Measurements from ENCODE around the gene SRXN1.
"Not testable (repeated sequence)": the region's sequence is repeated elsewhere in the genome, so short reads cannot be mapped to it uniquely, and the experiment has no call there.

The SRXN1 gene

DNA sequence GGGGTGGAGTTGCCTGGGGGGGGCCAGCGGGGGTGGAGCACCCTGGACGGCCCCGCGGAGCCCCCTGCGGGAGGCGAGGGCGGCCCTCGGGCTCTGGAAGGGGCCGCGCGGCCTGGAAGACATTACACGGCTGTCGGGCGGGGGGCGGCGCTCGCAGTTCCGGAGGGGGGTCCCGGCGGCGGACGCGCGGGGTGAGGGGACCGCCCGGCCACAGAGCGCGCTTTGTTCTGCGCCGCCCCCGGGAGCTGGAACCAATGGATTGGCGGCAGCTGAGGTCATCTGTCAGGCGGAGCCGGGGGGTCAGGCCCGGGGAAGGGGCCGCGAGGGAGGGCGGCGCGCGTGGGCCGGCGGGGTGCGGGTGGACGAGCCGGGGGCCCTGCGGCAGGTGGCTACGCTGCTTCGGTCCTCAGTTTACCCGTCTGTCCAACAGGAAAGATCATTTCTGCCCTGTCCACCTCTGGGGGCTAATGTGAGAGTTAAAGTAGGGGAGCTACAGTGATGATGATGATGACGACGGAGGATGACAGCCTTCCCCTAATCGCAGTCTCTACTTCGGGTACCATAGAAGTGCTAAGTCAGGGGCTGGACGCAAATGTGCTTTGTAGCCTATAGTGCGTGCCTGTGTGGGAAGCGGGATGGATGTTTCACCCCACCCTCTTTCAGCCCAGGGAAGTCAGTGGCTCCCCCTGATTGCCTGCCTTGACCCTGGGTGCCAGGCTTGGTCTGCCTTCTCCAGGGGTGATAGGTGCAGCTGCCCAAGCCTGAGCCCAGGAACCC is 10.4 kb downstream of the SRXN1 start:
- Histone ChIP-seq H3K4me2 (ENCODE audit: insufficient read depth, low read length) (no peak overlapping the region), H3K9me3 (ENCODE audit: insufficient read depth, low read length, severe bottlenecking) (no peaks in the 10 kb centered on the region), H3K79me2 (ENCODE audit: insufficient read depth, low read length) (no peaks in the 10 kb centered on the region), H3K9ac (ENCODE audit: low read depth, low read length) (no peak overlapping the region), H3K4me3 (ENCODE audit: low read depth in 1 of 2, low read length in 2 of 2) (no peak overlapping the region), H4K20me1 (ENCODE audit: insufficient read depth, low read length) (peaks cover 6% of the 10 kb centered on the region; the same call in 1 of the 2 replicates), H3K4me1 (ENCODE audit: insufficient read depth, low read length) (peaks cover 7% of the 10 kb centered on the region), H2AFZ (ENCODE audit: low read depth, low read length) (no peak overlapping the region), H3K27me3 (ENCODE audit: insufficient read depth, low read length, poor library complexity) (no peaks in the 10 kb centered on the region), H3K36me3 (ENCODE audit: insufficient read depth, low read length) (no peaks in the 10 kb centered on the region), H3K27ac (ENCODE audit: low read length) (no peak overlapping the region)
- DNase-seq (no peak), ATAC-seq (ENCODE audit: insufficient read depth, low read depth) (no peak)
- TF ChIP-seq EZH2 (IDR thresholded peaks at IDR 0.05; ENCODE audit: borderline replicate concordance, low read depth, low read length, severe bottlenecking): no peak
- TF ChIP-seq, protein P1, sequence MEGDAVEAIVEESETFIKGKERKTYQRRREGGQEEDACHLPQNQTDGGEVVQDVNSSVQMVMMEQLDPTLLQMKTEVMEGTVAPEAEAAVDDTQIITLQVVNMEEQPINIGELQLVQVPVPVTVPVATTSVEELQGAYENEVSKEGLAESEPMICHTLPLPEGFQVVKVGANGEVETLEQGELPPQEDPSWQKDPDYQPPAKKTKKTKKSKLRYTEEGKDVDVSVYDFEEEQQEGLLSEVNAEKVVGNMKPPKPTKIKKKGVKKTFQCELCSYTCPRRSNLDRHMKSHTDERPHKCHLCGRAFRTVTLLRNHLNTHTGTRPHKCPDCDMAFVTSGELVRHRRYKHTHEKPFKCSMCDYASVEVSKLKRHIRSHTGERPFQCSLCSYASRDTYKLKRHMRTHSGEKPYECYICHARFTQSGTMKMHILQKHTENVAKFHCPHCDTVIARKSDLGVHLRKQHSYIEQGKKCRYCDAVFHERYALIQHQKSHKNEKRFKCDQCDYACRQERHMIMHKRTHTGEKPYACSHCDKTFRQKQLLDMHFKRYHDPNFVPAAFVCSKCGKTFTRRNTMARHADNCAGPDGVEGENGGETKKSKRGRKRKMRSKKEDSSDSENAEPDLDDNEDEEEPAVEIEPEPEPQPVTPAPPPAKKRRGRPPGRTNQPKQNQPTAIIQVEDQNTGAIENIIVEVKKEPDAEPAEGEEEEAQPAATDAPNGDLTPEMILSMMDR (IDR thresholded peaks at IDR 0.05; ENCODE audit: borderline replicate concordance, extremely low read depth, low read length, poor library complexity, severe bottlenecking): no peak

DNA sequence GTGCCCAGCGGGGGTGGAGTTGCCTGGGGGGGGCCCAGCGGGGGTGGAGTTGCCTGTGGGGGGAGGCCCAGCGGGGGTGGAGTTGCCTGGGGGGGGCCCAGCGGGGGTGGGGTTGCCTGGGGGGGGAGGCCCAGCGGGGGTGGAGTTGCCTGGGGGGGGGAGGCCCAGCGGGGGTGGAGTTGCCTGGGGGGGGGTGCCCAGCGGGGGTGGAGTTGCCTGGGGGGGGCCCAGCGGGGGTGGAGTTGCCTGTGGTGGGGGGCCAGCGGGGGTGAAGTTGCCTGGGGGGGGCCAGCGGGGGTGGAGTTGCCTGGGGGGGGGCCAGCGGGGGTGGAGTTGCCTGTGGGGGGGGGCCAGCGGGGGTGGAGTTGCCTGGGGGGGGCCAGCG is 11.0 kb downstream of the SRXN1 start:
- not testable (repeated sequence) for H4K20me1 ChIP-seq (ENCODE audit: insufficient read depth, low read length); H3K9me3 ChIP-seq (ENCODE audit: insufficient read depth, low read length, severe bottlenecking); H3K36me3 ChIP-seq (ENCODE audit: insufficient read depth, low read length); H2AFZ ChIP-seq (ENCODE audit: low read depth, low read length); ATAC-seq (ENCODE audit: insufficient read depth, low read depth); H3K79me2 ChIP-seq (ENCODE audit: insufficient read depth, low read length); H3K4me3 ChIP-seq (ENCODE audit: low read depth in 1 of 2, low read length in 2 of 2); H3K9ac ChIP-seq (ENCODE audit: low read depth, low read length); DNase-seq; H3K27me3 ChIP-seq (ENCODE audit: insufficient read depth, low read length, poor library complexity); H3K4me1 ChIP-seq (ENCODE audit: insufficient read depth, low read length); H3K4me2 ChIP-seq (ENCODE audit: insufficient read depth, low read length); H3K27ac ChIP-seq (ENCODE audit: low read length)

DNA sequence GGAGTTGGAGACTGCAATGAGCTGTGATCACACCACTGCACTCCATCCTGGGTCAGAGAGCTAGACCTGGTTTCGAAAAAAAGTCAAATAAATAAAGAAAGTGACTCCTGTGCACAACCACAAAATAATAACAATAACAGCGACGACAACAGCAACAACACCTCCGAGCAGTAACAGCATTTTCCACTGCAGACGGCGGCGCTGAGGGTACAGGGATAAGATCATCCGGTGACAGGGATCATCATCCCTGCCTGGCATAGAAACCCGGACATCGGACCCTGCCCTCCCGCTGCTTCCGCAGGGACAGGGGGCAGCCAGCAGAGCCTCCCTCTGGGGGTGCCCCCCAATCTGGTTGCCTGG is 11.5 kb downstream of the SRXN1 start:
- Histone ChIP-seq H3K9ac (ENCODE audit: low read depth, low read length) (no peak overlapping the region), H3K79me2 (ENCODE audit: insufficient read depth, low read length) (no peaks in the 10 kb centered on the region), H3K27me3 (ENCODE audit: insufficient read depth, low read length, poor library complexity) (peaks cover 6% of the 10 kb centered on the region), H2AFZ (ENCODE audit: low read depth, low read length) (no peak overlapping the region), H3K4me1 (ENCODE audit: insufficient read depth, low read length) (peaks cover 7% of the 10 kb centered on the region), H3K9me3 (ENCODE audit: insufficient read depth, low read length, severe bottlenecking) (no peaks in the 10 kb centered on the region), H3K4me2 (ENCODE audit: insufficient read depth, low read length) (no peak overlapping the region), H3K36me3 (ENCODE audit: insufficient read depth, low read length) (no peaks in the 10 kb centered on the region), H3K4me3 (ENCODE audit: low read depth in 1 of 2, low read length in 2 of 2) (no peak overlapping the region), H4K20me1 (ENCODE audit: insufficient read depth, low read length) (peaks cover 6% of the 10 kb centered on the region; the same call in 1 of the 2 replicates), H3K27ac (ENCODE audit: low read length) (no peak overlapping the region)
- no peak for DNase-seq
- ATAC-seq (ENCODE audit: insufficient read depth, low read depth): no peak
- TF ChIP-seq, protein P1 (IDR thresholded peaks at IDR 0.05; ENCODE audit: borderline replicate concordance, extremely low read depth, low read length, poor library complexity, severe bottlenecking): no peak
- no peak for TF ChIP-seq EZH2 (IDR thresholded peaks at IDR 0.05; ENCODE audit: borderline replicate concordance, low read depth, low read length, severe bottlenecking)

GRCh38 chr20:640674-641515 is 12.1 kb downstream of the SRXN1 start:
- H3K4me3 ChIP-seq (ENCODE audit: low read depth in 1 of 2, low read length in 2 of 2): no peak overlapping the region

More at GRCh38 chr20:640674-641515, 12.1 kb downstream of the SRXN1 start:
- H4K20me1 ChIP-seq (ENCODE audit: insufficient read depth, low read length): peaks cover 6% of the 10 kb centered on the region; the same call in 1 of the 2 replicates
- no peaks in the 10 kb centered on the region for H3K36me3 ChIP-seq (ENCODE audit: insufficient read depth, low read length)
- H3K79me2 ChIP-seq (ENCODE audit: insufficient read depth, low read length): no peaks in the 10 kb centered on the region
- peaks cover 7% of the 10 kb centered on the region for H3K4me1 ChIP-seq (ENCODE audit: insufficient read depth, low read length)
- no peak overlapping the region for H3K4me2 ChIP-seq (ENCODE audit: insufficient read depth, low read length)
- H2AFZ ChIP-seq (ENCODE audit: low read depth, low read length): no peak overlapping the region
- DNase-seq (no peak), ATAC-seq (ENCODE audit: insufficient read depth, low read depth) (no peak)
- TF ChIP-seq EZH2 (IDR thresholded peaks at IDR 0.05; ENCODE audit: borderline replicate concordance, low read depth, low read length, severe bottlenecking): no peak
- TF ChIP-seq, protein P1 (IDR thresholded peaks at IDR 0.05; ENCODE audit: borderline replicate concordance, extremely low read depth, low read length, poor library complexity, severe bottlenecking): no peak
- no peaks in the 10 kb centered on the region for H3K9me3 ChIP-seq (ENCODE audit: insufficient read depth, low read length, severe bottlenecking)
- no peak overlapping the region for H3K9ac ChIP-seq (ENCODE audit: low read depth, low read length)
- H3K27me3 ChIP-seq (ENCODE audit: insufficient read depth, low read length, poor library complexity): peaks cover 6% of the 10 kb centered on the region
- H3K27ac ChIP-seq (ENCODE audit: low read length): no peak overlapping the region
